Thyroid gland (tissue), 4 donors: Measurements from ENCODE around the gene CWF19L2. TPM values are rescaled to one million over a fixed set of nuclear protein-coding genes. Genes with fewer than 3 reads are reported as not detected.

ENCODE experiments used
- DNase-seq, 2 donors: peaks; one replicate each; pipeline ENCODE4 v3.0.0-alpha.2; 2019
- H3K27ac ChIP-seq, 3 donors: fragments of 200-600 bp; sonication (generic); 1 replicate in 2 of 3; 2 replicates in 1 of 3; pipeline ENCODE4 v1.5.1; 2016 to 2019; ENCODE audit warnings: mild to moderate bottlenecking in 1 of 3, moderate library complexity in 1 of 3
- H3K27me3 ChIP-seq: fragments of 200-600 bp; sonication (generic); one replicate; pipeline ENCODE4 v1.5.1; 2019
- H3K36me3 ChIP-seq, 2 donors: fragments of 200-600 bp; sonication (generic); one replicate each; pipeline ENCODE4 v1.5.1; 2016 to 2019
- H3K4me1 ChIP-seq, 2 donors: fragments of 200-600 bp; sonication (generic); one replicate each; pipeline ENCODE4 v1.5.1; 2017 to 2019
- H3K4me3 ChIP-seq, 3 donors: fragments of 200-600 bp; sonication (generic); replicated peaks in 1 of 3; 1 replicate in 2 of 3; 2 replicates in 1 of 3; pipeline ENCODE4 v1.5.1; 2016; ENCODE audit warnings: mild to moderate bottlenecking in 1 of 3
- H3K9me3 ChIP-seq: fragments of 200-600 bp; sonication (generic); one replicate; pipeline ENCODE4 v1.5.1; 2017
- CTCF ChIP-seq, 6 experiments: fragments of 200-600 bp in 3 of 6; fragments of 450-650 bp in 3 of 6; sonication (generic) in 3 of 6; IDR thresholded peaks; one replicate each; pipeline ENCODE4 v1.5.1; 2016 to 2019; ENCODE audit warnings: antibody characterized with exemption in 6 of 6, mild to moderate bottlenecking in 2 of 6, inconsistent platforms in 1 of 6, moderate library complexity in 1 of 6
- POLR2A ChIP-seq, 2 donors: fragments of 450-650 bp; IDR thresholded peaks; one replicate each; pipeline ENCODE4 v1.6.1; 2017; ENCODE audit warnings: antibody characterized with exemption in 2 of 2, mild to moderate bottlenecking in 2 of 2, moderate library complexity in 1 of 2
- WGBS, 2 donors: methylation state at CpG; one replicate each; pipeline ENCODE4 v1.1.5; 2017; 5-methylcytosine and 5-hydroxymethylcytosine counted together
- intact Hi-C: fragments of 100-400 bp; cut with DNase I; formaldehyde crosslinking; loops from one replicate; pipeline ENCODE4 v1.15.1; 2023
- total RNA-seq, 4 donors: library from RNA; depleted of rRNA; stranded (reverse); fragments of >200 nt; gene quantifications; one replicate each; pipeline ENCODE4 v1.2.3, GENCODE V29; 2016

CWF19L2 gene
- total RNA-seq, 4 donors from 2014 or later = 26.2 to 50.9 (median 34.3) TPM

DNA sequence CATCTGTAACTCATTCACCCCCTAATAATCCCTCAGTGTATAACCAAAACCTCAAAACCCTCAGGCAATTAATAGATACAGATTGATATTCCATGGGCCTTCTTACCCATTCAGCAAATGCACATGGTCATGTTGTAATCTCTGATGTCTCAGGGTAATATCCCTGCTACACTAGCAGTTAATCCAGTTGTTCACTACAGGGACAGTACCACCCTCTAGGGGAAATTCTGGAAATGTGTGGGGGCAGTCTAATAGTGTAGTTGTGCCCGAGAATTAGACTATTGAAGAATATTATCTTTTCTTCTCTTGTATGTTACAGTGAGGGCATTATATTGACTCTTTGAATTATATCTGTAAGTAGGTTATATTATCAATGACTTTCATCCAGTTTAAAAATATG lies 175.4 kb downstream of the CWF19L2 start:
- TF ChIP-seq CTCF (IDR thresholded peaks at IDR 0.05) (no peak), POLR2A (IDR thresholded peaks at IDR 0.05) (no peak)
- no peaks in the 10 kb centered on the region for H3K27me3 ChIP-seq

More for the DNA sequence above, 175.4 kb downstream of the CWF19L2 start:
- H3K4me1 ChIP-seq = no peaks in the 10 kb centered on the region
- intact Hi-C loops = no loop called here
- DNase-seq = no peak
- H3K27ac ChIP-seq = no peak overlapping the region
- H3K4me3 ChIP-seq = no peak overlapping the region
- H3K9me3 ChIP-seq = no peaks in the 10 kb centered on the region
- no peaks in the 10 kb centered on the region for H3K36me3 ChIP-seq
- 87 to 97% methylated on average over 1 of the region's 1 CpG for WGBS, 2 donors

Other genes with a start within 250 kb of the CWF19L2 start
- 10 to 100 TPM in 3 of 4 donors, 1 to 10 TPM in 1; 7.4 to 11.6 (median 10.9) TPM for gene ALKBH8, start 107.9 kb upstream of the CWF19L2 start, total RNA-seq
- gene ELMOD1, start 133.3 kb upstream of the CWF19L2 start, total RNA-seq = not detected